HEK293 (cell line): Measurements from ENCODE around the gene CCHCR1.

Experiments used
- GLI2 ChIP-seq: fragments of 450-650 bp; formaldehyde crosslinking; IDR thresholded peaks from 2 replicates; pipeline ENCODE4; 2017; ENCODE audit warnings: missing biosample characterization, missing genetic modification characterization, low read depth, borderline replicate concordance
- HIC1 ChIP-seq: fragments of 450-650 bp; formaldehyde crosslinking; IDR thresholded peaks from 2 replicates; pipeline ENCODE4 v1.5.1; 2016; ENCODE audit warnings: missing biosample characterization, missing genetic modification characterization
- INSM2 ChIP-seq: fragments of 450-650 bp; formaldehyde crosslinking; IDR thresholded peaks from 2 replicates; pipeline ENCODE4 v1.5.1; 2016; ENCODE audit warnings: missing biosample characterization, missing genetic modification characterization
- KLF16 ChIP-seq: fragments of 450-650 bp; formaldehyde crosslinking; IDR thresholded peaks from 2 replicates; pipeline ENCODE4 v1.5.1; 2017; ENCODE audit warnings: missing biosample characterization, missing genetic modification characterization
- MEIS1 ChIP-seq: sonication (generic); formaldehyde crosslinking; IDR thresholded peaks from 2 replicates; pipeline ENCODE4 v1.8.1; 2022; ENCODE audit warnings: missing genetic modification reagents, mild to moderate bottlenecking, borderline replicate concordance
- RBAK ChIP-seq: fragments of 450-650 bp; formaldehyde crosslinking; IDR thresholded peaks from 2 replicates; pipeline ENCODE4 v1.5.1; 2016; ENCODE audit warnings: missing biosample characterization, missing genetic modification characterization
- SETDB1 ChIP-seq: IDR thresholded peaks from one replicate; pipeline ENCODE4 v1.6.1; 2017; ENCODE audit warnings: mild to moderate bottlenecking, low read length, moderate library complexity, mixed read lengths; ENCODE audit not compliant: insufficient read length
- TRIM28 ChIP-seq: IDR thresholded peaks from 2 replicates; pipeline ENCODE4 v1.6.1; 2011; ENCODE audit warnings: low read length, control low read depth, borderline replicate concordance
- ZBTB20 ChIP-seq: fragments of 450-650 bp; formaldehyde crosslinking; IDR thresholded peaks from 2 replicates; pipeline ENCODE4 v1.5.1; 2016; ENCODE audit warnings: missing biosample characterization, missing genetic modification characterization
- ZBTB21 ChIP-seq: fragments of 450-650 bp; formaldehyde crosslinking; IDR thresholded peaks from 2 replicates; pipeline ENCODE4 v1.5.1; 2017; ENCODE audit warnings: missing biosample characterization, missing genetic modification characterization
- ZBTB44 ChIP-seq: fragments of 450-650 bp; IDR thresholded peaks from 2 replicates; pipeline ENCODE4 v1.5.1; 2018; ENCODE audit warnings: missing biosample characterization, mild to moderate bottlenecking, missing genetic modification characterization
- ZFHX2 ChIP-seq: fragments of 450-650 bp; formaldehyde crosslinking; conservative IDR thresholded peaks from 2 replicates; pipeline ENCODE4 v1.5.1; 2016; ENCODE audit warnings: missing biosample characterization, missing genetic modification characterization
- ZFP69B ChIP-seq: fragments of 450-650 bp; formaldehyde crosslinking; IDR thresholded peaks from 2 replicates; pipeline ENCODE4 v1.5.1; 2016; ENCODE audit warnings: missing biosample characterization, missing genetic modification characterization
- ZNF16 ChIP-seq: fragments of 450-650 bp; formaldehyde crosslinking; IDR thresholded peaks from 2 replicates; pipeline ENCODE4 v1.5.1; 2016; ENCODE audit warnings: low read depth, missing biosample characterization, missing genetic modification characterization
- ZNF223 ChIP-seq: fragments of 450-650 bp; formaldehyde crosslinking; IDR thresholded peaks from 2 replicates; pipeline ENCODE4 v1.5.1; 2016; ENCODE audit warnings: missing biosample characterization, missing genetic modification characterization
- ZNF280D ChIP-seq: fragments of 450-650 bp; formaldehyde crosslinking; IDR thresholded peaks from 2 replicates; pipeline ENCODE4 v1.5.1; 2016; ENCODE audit warnings: missing biosample characterization, missing genetic modification characterization
- ZNF292 ChIP-seq: fragments of 450-650 bp; formaldehyde crosslinking; IDR thresholded peaks from 2 replicates; pipeline ENCODE4 v1.5.1; 2016; ENCODE audit warnings: low read depth, missing biosample characterization, missing genetic modification characterization, borderline replicate concordance
- ZNF350 ChIP-seq: fragments of 450-650 bp; formaldehyde crosslinking; IDR thresholded peaks from 2 replicates; pipeline ENCODE4 v1.5.0; 2017; ENCODE audit warnings: missing biosample characterization, mild to moderate bottlenecking, missing genetic modification characterization
- ZNF354C ChIP-seq: fragments of 450-650 bp; formaldehyde crosslinking; IDR thresholded peaks from 2 replicates; pipeline ENCODE4 v1.5.1; 2016; ENCODE audit warnings: missing biosample characterization, missing genetic modification characterization, low read depth, borderline replicate concordance
- ZNF37A ChIP-seq: fragments of 450-650 bp; IDR thresholded peaks from 2 replicates; pipeline ENCODE4 v1.5.1; 2018; ENCODE audit warnings: missing biosample characterization, missing genetic modification characterization
- ZNF473 ChIP-seq: fragments of 450-650 bp; formaldehyde crosslinking; IDR thresholded peaks from 2 replicates; pipeline ENCODE4 v1.5.1; 2017; ENCODE audit warnings: missing biosample characterization, missing genetic modification characterization
- ZNF501 ChIP-seq: fragments of 450-650 bp; formaldehyde crosslinking; IDR thresholded peaks from 2 replicates; pipeline ENCODE4 v1.5.1; 2016; ENCODE audit warnings: missing biosample characterization, missing genetic modification characterization
- ZNF510 ChIP-seq: fragments of 450-650 bp; formaldehyde crosslinking; IDR thresholded peaks from 2 replicates; pipeline ENCODE4 v1.5.1; 2018; ENCODE audit warnings: mild to moderate bottlenecking, missing genetic modification characterization, missing biosample characterization; ENCODE audit not compliant: insufficient replicate concordance
- ZNF514 ChIP-seq: fragments of 450-650 bp; formaldehyde crosslinking; IDR thresholded peaks from 2 replicates; pipeline ENCODE4 v1.5.1; 2016; ENCODE audit warnings: missing biosample characterization, missing genetic modification characterization
- ZNF549 ChIP-seq: fragments of 450-650 bp; IDR thresholded peaks from 2 replicates; pipeline ENCODE4 v1.5.1; 2018; ENCODE audit warnings: missing biosample characterization, missing genetic modification characterization, mild to moderate bottlenecking, inconsistent platforms, moderate library complexity
- ZNF561 ChIP-seq: fragments of 450-650 bp; IDR thresholded peaks from 2 replicates; pipeline ENCODE4 v1.5.1; 2018; ENCODE audit warnings: missing biosample characterization, missing genetic modification characterization, borderline replicate concordance
- ZNF626 ChIP-seq: fragments of 450-650 bp; sonication (Bioruptor Pico); formaldehyde crosslinking; IDR thresholded peaks from 2 replicates; pipeline ENCODE4 v1.5.1; 2018; ENCODE audit warnings: missing biosample characterization, missing genetic modification characterization, inconsistent platforms

Gene CCHCR1

GRCh38 chr6:31158863-31159855, 1.6 kb upstream of the CCHCR1 start (continued):
- no peak for TF ChIP-seq SETDB1
- TF ChIP-seq ZNF501 (tag by site-specific recombination), result no peak
- TF ChIP-seq ZBTB44 (tag by site-specific recombination), result no peak
- no peak for TF ChIP-seq ZNF549 (tag by site-specific recombination)
- no peak for TF ChIP-seq TRIM28
- no peak for TF ChIP-seq INSM2 (tag by site-specific recombination)
- no peak for TF ChIP-seq MEIS1 (CRISPR knock-in tag)
- no peak for TF ChIP-seq ZBTB21
- no peak for TF ChIP-seq ZNF16 (tag by site-specific recombination)
- no peak for TF ChIP-seq ZNF37A (tag by site-specific recombination)
- TF ChIP-seq ZNF510, result no peak
- peak; percentile 73 for TF ChIP-seq KLF16 (tag by site-specific recombination)
- TF ChIP-seq ZNF561 (tag by site-specific recombination), result 0 out of 2 replicates have a peak, but pooled peaks have one; percentile 19
- no peak for TF ChIP-seq ZNF350 (tag by site-specific recombination)
- TF ChIP-seq ZNF514 (tag by site-specific recombination), result no peak
- TF ChIP-seq ZNF223, result no peak
- no peak for TF ChIP-seq ZNF473 (tag by site-specific recombination)
- TF ChIP-seq GLI2 (tag by site-specific recombination), result no peak
- TF ChIP-seq ZNF626 (tag by site-specific recombination), result no peak
- peak; percentile 61 for TF ChIP-seq HIC1
- TF ChIP-seq ZFHX2 (tag by site-specific recombination), result peak; percentile 88
- TF ChIP-seq ZNF354C (tag by site-specific recombination), result no peak
- TF ChIP-seq ZFP69B (tag by site-specific recombination), result no peak
- TF ChIP-seq RBAK (tag by site-specific recombination), result no peak
- peak; percentile 100 for TF ChIP-seq ZBTB20 (tag by site-specific recombination)
- TF ChIP-seq ZNF280D, result no peak
- TF ChIP-seq ZNF292 (tag by site-specific recombination), result no peak
